Endometrial microvascular endothelial cells (primary cell): ENCODE measurements around the gene GGA2. TPM values are rescaled to one million over a fixed set of nuclear protein-coding genes. Genes with fewer than 3 reads are reported as not detected.
"Not testable (repeated sequence)": the region's sequence is repeated elsewhere in the genome, so short reads cannot be mapped to it uniquely, and the experiment has no call there.

Experiments used
- in situ Hi-C: cut with HindIII; loops from 2 replicates; pipeline ENCODE4 v1.10.0; 2017; ENCODE audit warnings: low sequenced_read_pairs, low pct_unique_long_range_greater_than_20kb; ENCODE audit errors: inconsistent ontology term
- total RNA-seq: library from RNA; depleted of rRNA; stranded (reverse); fragments of >200 nt; gene quantifications from one replicate; pipeline ENCODE4 v1.2.3, GENCODE V29; 2015; ENCODE audit errors: inconsistent ontology term

Gene GGA2
- total RNA-seq, 1 donor from 2014 or later, result 17.7 TPM

- in situ Hi-C loops, result no loop called here
These were observed 17.8 kb upstream of the GGA2 start for GRCh38 chr16:23527961-23528643.

- in situ Hi-C loops, result no loop called here
These were observed 14.6 kb upstream of the GGA2 start for GRCh38 chr16:23524886-23525285.

DNA sequence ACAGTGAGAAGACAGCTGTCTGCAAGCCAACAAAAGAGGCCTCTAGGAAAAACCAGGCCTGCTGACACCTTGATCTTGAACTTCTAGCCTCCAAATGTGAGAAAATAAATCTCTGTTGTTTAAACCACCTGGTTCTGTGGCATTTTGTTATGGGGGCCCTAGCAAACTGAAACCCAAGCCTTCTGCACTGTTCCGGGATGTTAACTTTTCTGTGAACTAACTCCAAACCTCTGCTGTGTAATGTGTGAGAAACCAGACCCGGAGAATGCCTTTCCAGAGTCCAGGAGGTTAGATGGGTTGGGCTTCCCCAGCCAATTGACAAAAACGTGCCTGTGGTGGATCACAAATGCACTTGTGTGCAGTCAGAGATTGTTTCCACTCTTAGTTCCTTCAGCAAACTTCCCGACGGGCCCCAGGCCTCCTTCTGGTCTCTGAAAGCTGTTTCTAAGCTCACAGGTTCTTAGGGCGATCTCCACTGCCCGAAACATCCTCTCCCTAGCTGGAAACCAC is 13.6 kb upstream of the GGA2 start:
- in situ Hi-C loops, result no loop called here

GRCh38 chr16:23523321-23523720 is 13.0 kb upstream of the GGA2 start:
- in situ Hi-C loops, result no loop called here

DNA sequence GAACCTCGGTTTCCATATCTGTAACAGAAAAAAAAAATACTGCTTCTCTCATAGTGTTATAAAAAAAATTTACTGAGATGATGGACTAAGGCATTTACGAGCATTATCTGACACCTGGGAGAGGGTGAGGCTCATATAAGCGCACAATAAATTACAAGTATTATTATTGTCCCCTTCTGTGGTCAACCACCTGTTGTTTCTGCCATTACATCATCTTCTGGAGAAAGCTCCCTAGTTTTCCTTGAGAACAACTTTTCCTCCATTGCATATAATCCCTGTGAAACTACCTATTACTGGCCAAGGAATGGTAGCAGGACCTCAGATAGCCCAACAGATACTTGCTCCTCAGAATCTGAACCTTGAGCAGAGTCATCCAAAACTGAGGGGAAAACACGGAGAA is 11.7 kb upstream of the GGA2 start:
- in situ Hi-C loops, result no loop called here

DNA sequence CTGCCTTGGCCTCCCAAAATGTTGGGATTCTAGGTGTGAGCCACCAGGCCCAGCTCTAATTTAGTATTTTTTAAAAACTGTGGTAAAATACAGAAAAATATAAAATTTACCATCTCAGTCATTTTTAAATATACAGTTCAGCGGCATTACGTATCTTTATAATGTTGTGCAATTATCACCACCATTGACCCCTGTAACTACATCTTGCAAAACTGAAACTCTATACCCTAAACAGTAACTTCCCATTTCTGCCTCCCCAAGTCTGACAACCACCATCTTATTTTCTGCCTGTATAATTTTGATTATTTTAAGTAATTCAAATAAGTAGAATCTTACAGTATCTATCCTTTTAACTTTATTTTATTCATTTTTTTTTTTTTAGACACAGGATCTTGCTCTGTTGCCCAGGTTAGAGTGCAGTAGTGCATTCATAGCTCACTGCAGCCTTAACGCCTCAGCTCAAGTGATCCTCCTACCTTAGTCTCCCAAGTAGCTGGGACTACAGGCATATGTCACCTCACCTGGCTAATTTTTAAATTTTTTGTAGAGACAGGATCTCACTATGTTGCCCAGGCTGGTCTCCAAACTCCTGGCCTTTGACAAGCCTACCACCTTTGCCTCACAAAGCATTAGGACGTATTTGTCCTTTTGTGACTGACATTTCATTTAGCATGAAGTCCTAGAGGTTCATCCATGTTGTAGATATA is 10.9 kb upstream of the GGA2 start:
- in situ Hi-C loops, result no loop called here

DNA sequence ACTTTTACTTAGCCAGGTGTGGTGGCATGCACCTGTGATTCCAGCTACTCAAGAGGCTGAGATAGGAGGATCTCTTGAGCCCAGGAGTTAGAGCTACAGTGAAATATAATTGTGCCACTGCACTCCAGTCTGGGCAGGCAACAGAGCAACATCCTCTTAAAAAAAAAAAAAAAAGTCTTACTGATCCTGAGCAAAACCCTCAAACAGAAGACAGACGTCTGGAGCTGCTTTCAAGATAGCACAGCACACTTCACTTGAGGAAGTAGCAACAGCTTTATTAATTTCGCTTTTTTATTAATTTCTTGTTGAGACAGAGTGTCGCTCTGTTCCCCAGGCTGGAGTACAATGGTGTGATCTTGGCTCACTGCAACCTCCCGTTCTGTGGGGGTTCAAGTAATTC is 10.2 kb upstream of the GGA2 start:
- in situ Hi-C loops, result no loop called here

- in situ Hi-C loops, result no loop called here
These were observed 9.0 kb upstream of the GGA2 start for GRCh38 chr16:23519282-23519681.

GRCh38 chr16:23518435-23518891 is 8.2 kb upstream of the GGA2 start:
- in situ Hi-C loops, result no loop called here

GRCh38 chr16:23516366-23517137 is 6.3 kb upstream of the GGA2 start:
- in situ Hi-C loops, result no loop called here

DNA sequence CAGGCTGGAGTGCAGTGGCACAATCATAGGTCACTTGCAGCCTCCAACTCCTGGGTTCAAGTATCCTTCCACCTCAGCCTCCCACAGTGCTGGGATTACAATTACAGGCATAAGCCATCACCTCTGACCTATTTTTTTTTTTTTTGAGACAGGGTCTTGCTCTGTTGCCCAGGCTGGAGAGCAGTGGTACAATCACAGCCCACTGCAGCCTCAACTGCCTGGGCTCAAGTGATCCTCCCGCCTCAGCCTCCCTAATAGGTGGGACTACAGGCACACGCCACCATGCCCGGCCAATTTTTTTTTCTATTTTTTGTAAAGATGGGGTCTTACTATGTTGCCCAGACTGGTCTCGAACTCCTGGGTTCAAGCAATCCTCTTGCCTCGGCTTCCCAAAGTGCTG is 5.6 kb upstream of the GGA2 start:
- in situ Hi-C loops, result no loop called here

DNA sequence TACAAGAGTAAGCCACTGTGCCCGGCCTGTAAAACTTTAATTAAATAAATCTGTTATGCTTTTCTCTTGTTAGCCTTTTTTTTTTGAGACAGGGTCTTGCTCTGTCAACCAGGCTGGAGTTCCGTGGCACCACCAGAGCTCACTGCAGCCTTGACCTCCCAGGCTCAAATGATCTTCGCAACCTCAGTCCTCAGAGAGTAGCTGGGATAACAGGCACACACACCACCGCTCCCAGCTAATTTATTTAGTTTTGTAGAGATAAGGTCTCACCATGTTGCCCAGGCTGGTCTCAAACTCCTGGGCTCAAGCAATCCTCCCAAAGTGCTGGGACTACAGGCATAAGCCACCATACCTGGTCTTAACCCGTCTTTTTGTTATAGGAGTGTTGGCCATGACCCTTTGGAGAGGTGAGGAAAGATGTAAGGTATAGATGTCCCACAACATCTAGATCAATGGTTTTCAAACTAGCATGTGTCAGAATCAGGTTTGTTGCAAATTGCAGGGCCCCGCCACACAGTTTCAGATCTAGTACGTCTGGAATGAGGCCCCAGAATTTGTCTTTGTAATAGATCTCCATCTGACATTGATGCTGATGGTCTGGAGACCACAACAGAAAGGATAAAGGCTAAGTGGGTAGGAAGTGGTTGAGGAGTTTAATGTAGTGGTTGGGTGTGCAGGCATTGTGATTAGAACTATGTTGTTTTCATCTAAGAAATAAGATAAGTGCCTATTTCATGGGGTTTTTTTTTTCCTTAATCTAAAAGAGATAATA is 4.3 kb upstream of the GGA2 start:
- in situ Hi-C loops, result no loop called here

- in situ Hi-C loops, result no loop called here
These were observed 1.9 kb upstream of the GGA2 start for GRCh38 chr16:23512168-23512695.

DNA sequence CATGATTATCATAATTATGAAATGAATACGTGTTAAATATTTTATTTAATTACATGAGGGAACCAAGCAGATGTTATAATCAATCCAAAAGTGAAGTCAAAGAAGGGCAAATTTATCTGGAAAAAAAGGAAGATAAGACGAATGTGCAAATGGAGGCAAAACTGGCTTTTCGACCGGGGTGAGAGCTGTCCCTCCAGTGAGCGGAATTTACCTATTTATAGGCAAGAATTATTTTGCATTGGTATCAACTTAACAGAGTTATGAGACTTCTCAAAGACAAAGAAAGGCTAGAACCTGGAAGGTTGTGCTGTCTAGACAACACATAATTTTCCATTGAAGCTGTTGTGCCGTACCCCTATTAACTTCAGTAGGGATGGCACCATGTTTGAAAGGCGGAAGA is 1.4 kb upstream of the GGA2 start:
- in situ Hi-C loops, result no loop called here

GRCh38 chr16:23510915-23511270 is 599 bp upstream of the GGA2 start:
- in situ Hi-C loops, result not testable (repeated sequence)

GRCh38 chr16:23509782-23510163 is 521 bp downstream of the GGA2 start:
- in situ Hi-C loops, result no loop called here

DNA sequence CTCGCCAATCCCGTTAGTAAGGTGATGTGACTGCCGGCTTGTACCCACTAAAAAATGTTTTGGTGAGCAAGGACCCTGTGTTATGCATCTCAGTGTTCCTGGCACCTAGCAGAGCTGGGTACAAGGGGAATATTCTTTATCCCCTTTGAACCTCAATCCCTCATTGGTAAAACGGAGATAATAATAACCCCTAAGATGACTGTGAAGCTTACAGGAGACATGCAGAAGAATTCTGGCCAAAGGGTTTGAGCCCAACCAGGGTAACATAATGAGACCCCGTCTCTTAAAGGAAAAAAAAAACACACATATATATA is 896 bp downstream of the GGA2 start:
- in situ Hi-C loops, result no loop called here

DNA sequence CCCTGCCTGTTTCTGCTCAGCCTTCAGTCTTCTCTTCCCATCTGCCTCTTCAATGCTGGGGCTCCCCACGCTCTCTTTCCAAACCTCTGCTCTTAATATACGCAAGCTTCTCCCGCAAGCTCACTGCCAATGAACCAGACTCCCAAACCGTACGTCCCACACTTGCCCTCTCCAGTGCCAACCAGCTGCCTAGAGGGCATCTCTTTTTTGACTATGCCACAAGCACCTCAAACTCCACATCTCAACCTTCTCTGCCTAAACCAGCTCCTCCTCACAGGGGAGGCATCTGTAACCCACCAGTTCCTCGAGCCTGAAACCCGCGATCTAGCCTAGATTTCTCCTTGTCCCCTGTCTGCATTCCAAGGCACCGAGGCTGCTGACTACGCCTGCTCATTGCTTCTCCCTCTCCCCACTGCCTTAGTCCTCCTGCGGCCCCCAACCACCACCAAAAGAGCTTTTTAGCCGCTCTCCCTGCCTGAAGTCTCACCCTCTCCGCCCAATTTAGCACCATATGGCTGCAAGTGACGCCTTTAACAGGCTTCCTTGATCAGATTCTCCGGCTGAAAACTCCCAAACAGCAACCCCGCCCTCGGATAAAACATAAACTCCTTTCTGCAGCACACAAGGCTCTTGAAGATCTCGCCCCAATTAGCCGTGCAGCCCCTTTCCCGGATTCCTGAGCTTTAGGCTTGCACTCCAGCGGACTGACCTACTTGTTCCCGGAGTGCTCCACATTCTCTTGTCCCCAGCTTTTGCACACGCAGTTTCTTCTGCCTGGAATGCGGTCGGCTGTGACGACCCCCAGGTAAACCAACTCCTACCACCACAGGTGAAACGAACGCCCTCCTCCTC is 1.5 kb downstream of the GGA2 start:
- in situ Hi-C loops, result no loop called here
